ENCODE measurements around the gene MYBPC2. TPM values are rescaled to one million over a fixed set of nuclear protein-coding genes. Genes with fewer than 3 reads are reported as not detected.

Gene MYBPC2
- total RNA-seq, 2 donors from 2014 or later = 0.05 TPM; not detected in 1

GRCh38 chr19:50475101-50475568, 42.4 kb downstream of the MYBPC2 start:
- intact Hi-C loops (cut with DNase I) = no loop called here
- peak; percentile 76 for DNase-seq (ENCODE audit: low spot score)

DNA sequence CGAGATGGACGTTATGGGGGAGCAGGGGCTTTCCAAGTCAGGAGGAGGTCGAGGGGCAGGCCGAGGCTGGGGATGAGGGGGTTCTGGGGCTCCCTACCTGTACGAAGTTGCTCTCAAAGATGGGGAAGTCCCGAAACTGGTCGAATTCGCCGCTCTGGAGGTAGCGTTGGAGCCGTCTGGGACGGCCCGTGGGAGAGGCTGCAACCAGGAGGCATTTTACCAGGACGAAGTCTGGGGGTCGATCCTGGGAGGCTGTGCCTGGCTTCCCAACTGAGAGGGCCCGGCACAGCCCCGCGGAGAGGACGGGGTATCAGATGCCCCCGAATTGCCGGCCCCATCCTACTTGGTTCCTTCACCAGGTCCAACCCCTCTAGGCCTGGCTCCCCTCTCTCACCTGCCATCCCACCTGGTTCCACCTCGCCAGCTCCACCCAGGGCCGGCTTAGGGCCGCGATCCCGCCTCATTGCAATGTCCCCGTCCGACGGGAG, 43.1 kb downstream of the MYBPC2 start:
- DNase-seq (ENCODE audit: low spot score) = peak; percentile 80

DNA sequence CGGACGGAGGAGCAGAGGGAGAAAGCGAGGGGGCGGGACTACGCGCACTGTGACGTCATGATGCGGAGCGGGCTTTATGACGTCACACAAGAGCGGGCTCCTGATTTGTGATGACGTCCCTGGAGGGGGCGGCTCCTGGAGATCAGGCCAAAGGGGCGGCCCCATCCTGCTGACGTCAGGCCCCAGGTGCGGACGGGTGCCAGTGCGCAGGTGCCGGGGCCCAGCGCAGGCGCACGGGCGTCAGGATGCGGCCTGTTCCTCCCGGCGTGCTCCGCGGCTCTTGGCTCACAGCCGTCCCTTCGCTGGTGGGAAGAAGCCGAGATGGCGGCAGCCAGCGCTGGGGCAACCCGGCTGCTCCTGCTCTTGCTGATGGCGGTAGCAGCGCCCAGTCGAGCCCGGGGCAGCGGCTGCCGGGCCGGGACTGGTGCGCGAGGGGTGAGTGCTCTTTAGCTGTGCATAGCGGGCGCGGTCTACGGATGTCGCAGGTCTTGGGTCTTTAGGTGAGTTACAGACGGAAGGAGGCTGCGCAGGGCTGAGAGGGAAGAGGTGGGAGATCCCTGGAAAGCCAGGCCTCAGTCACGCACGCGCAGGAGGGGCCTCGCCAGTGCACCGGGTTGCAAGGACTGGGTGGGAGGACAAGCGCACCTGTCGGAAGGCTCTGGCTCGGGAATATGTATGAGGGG, 43.7 kb downstream of the MYBPC2 start, which contains the start of the genes EMC10 and GARIN5A:
Gene EMC10 (plus strand): TSS at position 284 of the 683 bp plus-strand sequence. CDS start 38 bp downstream, at position 322.
Gene GARIN5A (minus strand): TSS at position 625 of the 683 bp plus-strand sequence. CDS start 460 bp downstream, at position 165.
- intact Hi-C loops (cut with DNase I) = no loop called here

More for the DNA sequence above, 43.1 kb downstream of the MYBPC2 start:
- intact Hi-C loops (cut with DNase I) = no loop called here

GRCh38 chr19:50476907-50477238, 44.2 kb downstream of the MYBPC2 start:
- intact Hi-C loops (cut with DNase I) = no loop called here
- DNase-seq (ENCODE audit: low spot score) = no peak

More for the DNA sequence above, 43.7 kb downstream of the MYBPC2 start, which contains the start of the genes EMC10 and GARIN5A:
- peak; percentile 97 for DNase-seq (ENCODE audit: low spot score)

GRCh38 chr19:50477751-50478515, 45.2 kb downstream of the MYBPC2 start:
- intact Hi-C loops (cut with DNase I) = no loop called here
- peak; percentile 76 for DNase-seq (ENCODE audit: low spot score)

DNA sequence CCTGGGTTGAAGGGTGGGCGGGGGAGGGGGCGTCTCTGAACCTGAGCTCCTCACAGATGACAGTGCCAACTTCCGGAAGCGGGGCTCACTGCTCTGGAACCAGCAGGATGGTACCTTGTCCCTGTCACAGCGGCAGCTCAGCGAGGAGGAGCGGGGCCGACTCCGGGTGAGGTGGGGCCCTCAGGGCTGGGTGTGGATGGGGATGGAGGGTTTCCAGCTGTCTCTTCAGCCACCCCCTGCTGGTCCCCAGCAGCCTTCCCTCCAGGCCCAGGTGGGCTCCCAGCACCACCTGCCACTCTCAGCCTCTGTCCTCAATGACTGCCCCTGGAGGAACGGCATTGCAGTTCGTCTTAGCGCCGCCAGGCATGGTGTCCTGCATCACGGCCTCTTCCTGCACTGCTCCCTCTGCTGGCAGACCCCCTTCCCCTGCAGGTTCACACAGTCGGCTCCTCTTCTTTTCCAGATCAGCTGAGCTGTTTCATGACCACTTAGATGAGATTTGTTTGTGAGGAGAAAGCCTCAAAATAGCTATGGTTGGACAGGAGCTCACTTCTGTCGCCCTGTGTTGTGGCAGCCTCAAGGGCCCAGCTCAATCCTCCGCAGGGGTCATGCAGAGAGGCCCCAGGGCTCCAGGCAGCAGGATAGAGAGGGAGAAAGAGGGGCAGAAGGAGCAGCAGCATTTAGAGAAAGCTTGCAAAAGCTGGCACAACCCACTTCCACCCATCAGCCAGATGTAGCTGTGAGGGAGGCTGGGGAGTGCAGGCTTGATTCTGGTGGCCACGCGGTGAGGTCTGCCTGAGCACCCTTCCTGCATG, 46.4 kb downstream of the MYBPC2 start:
- DNase-seq (ENCODE audit: low spot score) = peak; percentile 78
- intact Hi-C loops (cut with DNase I) = no loop called here

DNA sequence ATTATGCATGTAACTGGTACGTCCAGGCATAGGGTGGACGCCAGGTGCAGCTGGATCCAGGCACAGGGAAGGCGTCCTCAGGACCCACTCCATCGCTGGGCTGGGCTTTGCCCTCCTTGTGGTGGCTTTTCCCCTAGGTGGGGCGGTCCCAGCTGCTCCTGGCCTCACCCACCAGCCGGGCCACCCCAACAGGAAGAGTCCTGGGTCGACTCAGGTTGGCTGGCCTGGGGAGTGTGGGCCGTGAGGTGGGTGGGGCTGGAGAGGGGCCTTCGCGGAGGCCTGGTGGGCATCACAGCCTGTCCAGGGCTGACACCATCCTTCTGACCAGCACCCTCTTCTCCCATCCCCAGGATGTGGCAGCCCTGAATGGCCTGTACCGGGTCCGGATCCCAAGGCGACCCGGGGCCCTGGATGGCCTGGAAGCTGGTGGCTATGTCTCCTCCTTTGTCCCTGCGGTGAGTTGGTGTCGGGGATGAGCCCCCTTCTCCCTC, 47.1 kb downstream of the MYBPC2 start:
- peak; percentile 74 for DNase-seq (ENCODE audit: low spot score)
- intact Hi-C loops (cut with DNase I) = no loop called here

DNA sequence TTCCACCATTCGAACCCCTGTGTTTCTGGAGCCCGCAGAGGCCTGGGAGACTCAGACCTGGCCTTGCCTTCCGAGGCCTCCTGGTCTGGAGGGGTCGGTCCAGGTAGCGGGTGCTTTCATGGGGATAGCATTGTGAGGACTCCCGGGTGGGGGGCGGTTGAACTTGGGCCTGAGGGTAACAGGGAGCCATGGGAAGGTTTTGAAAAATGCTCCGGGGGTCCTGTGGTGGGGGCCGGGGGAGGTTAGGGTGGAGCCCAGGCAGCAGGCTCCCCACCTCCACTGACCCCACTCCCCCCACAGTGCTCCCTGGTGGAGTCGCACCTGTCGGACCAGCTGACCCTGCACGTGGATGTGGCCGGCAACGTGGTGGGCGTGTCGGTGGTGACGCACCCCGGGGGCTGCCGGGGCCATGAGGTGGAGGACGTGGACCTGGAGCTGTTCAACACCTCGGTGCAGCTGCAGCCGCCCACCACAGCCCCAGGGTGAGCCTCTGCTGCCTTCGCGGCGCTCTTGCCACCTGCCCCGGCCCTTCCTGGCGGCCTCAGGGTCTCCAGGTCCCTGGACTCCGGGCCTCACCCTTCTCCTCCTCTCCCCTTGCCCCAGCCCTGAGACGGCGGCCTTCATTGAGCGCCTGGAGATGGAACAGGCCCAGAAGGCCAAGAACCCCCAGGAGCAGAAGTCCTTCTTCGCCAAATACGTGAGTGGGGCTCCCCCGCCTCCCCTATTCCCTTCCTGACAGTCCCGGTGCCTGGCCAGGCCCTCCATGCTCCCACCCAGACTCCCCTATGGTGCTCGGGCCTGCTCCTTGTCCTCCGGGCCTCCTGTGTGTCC, 47.8 kb downstream of the MYBPC2 start:
- DNase-seq (ENCODE audit: low spot score) = peak; percentile 79
- intact Hi-C loops (cut with DNase I) = no loop called here

DNA sequence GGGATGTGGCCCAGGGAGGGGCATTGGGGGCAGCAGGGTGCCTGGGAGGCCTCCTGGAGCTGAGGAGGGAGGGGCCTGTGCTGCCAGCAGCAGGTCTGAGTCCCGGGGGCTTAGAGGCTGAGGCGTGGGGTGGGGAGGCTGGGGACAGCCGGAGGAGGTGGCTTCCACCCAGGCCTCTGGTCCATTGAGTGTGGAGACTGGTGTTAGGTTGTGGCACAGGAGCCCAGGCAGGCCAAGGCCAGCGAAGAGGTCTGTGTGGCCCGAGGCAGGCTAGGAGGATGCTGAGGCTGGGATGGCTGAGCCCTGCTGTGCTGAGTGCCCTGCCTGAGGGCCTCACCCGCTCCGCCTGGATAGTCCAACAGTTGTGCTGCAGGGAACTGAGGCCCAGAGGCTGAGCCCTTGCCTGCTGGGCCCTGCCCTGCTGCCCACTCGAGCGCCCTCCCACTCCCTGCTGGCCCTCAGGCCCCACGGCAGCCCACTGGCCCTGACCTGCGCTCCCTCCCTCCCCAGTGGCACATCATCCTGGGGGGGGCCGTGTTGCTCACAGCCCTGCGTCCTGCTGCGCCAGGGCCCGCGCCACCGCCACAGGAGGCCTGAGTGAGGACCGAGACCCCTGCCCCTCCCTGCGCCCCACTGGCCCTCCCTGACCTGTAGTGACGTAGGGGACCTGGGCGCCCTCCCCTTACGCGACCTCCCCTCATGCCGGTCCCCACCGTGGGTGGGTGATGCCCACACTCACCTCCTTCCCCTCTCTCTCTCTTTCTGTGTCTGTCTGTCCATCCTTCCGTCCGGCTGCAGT, 48.9 kb downstream of the MYBPC2 start:
- peak; percentile 77 for DNase-seq (ENCODE audit: low spot score)
- intact Hi-C loops (cut with DNase I) = no loop called here

DNA sequence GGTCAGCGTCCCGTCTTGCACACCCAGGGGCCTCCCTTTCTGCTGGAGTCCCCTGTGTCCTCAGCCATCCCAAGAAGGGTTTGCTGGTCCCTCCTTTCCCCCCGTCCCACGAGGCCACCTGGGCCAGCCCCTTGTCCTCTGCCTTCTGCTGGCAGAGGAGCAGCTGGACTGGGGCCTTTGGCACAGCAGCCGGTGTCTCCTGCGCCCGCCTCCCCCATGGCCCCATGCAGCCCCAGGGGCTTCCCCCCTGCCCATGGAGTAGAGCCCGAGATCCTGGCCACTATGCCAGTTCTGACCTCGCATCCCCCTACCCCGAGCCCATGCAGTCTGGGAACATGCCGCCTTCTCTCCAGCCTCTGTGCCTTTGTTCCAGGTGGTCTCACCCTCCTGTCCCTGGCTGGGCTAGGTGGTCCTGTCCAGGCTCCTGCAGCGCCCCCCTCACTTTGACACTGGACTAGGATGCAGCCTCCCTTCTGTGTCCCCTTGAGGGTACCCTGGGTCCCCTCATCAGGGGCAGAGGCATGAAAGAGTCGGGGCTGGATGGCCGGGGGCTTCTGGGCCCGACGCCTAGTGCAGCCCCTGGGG, 49.7 kb downstream of the MYBPC2 start:
- intact Hi-C loops (cut with DNase I) = no loop called here
- DNase-seq (ENCODE audit: low spot score) = peak; percentile 67

GRCh38 chr19:50482916-50483315, 50.2 kb downstream of the MYBPC2 start:
- intact Hi-C loops (cut with DNase I) = no loop called here
- no peak for DNase-seq (ENCODE audit: low spot score)

DNA sequence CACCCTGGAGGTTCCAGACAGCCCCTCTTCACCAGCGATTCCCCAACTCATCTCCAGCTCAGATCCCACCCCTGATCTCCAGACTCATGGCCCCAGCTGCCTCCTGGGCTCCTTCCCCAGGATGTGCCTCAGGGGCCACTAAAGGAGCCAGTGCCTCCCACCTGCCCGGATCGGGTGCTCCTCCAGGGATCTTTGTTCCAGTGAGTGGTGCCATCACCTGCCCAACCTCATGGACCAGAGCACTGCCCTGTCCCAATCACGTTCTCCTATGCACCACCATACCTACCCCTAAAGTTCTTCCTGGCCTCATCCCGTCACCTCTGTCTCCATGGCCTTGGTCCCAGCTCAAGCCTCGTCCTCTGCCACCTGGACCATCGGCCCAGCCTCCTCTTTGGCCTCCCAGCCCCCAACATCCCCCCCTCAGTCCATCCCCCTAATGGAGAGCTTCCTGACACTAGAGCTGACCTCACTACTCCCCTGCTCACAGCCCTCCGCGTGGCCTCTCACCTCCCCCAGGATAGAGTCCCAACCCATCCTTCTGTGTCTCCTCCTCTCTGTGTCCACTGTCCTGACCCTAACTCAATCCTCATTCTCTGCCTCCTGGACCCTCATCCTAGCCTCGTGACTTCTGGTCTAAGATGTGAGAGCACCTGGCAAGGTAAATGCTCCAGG, 52.7 kb downstream of the MYBPC2 start:
- peak; percentile 42 for DNase-seq (ENCODE audit: low spot score)
- intact Hi-C loops (cut with DNase I) = no loop called here

GRCh38 chr19:50486823-50487515, 54.3 kb downstream of the MYBPC2 start:
- DNase-seq (ENCODE audit: low spot score) = peak; percentile 70
- intact Hi-C loops (cut with DNase I) = no loop called here

- intact Hi-C loops (cut with DNase I) = no loop called here
- DNase-seq (ENCODE audit: low spot score) = peak; percentile 24
Observed at GRCh38 chr19:50488389-50489194, 55.9 kb downstream of the MYBPC2 start.

GRCh38 chr19:50489461-50490011, 56.8 kb downstream of the MYBPC2 start:
- DNase-seq (ENCODE audit: low spot score) = peak; percentile 62

More at GRCh38 chr19:50489461-50490011, 56.8 kb downstream of the MYBPC2 start:
- intact Hi-C loops (cut with DNase I) = no loop called here

Measured in posterior vena cava (tissue), 2 donors.